Tibial artery (tissue), 4 donors: Measurements from ENCODE around the gene SSX2B.
"Not testable (repeated sequence)": the region's sequence is repeated elsewhere in the genome, so short reads cannot be mapped to it uniquely, and the experiment has no call there.

Experiments
- DNase-seq, 2 donors: peaks; one replicate each; pipeline ENCODE4 v3.0.0-alpha.2; 2019
- H3K27ac ChIP-seq, 2 donors: fragments of 200-600 bp; sonication (generic) in 1 of 2; 1 replicate in 1 of 2; 2 replicates in 1 of 2; pipeline ENCODE4 v1.5.1; 2018 to 2019; ENCODE audit warnings: mild to moderate bottlenecking in 1 of 2
- H3K27me3 ChIP-seq, 2 donors: fragments of 200-600 bp; sonication (generic) in 1 of 2; one replicate each; pipeline versions ENCODE4 v1.5.1 to v1.6.0; 2016 to 2019
- H3K36me3 ChIP-seq, 3 donors: fragments of 200-600 bp; sonication (generic) in 2 of 3; one replicate each; pipeline ENCODE4 v1.5.1; 2016 to 2019; ENCODE audit warnings: mild to moderate bottlenecking in 2 of 3
- H3K4me1 ChIP-seq, 4 donors: fragments of 200-600 bp; sonication (generic) in 2 of 4; 1 replicate in 3 of 4; 2 replicates in 1 of 4; pipeline ENCODE4 v1.5.1; 2016 to 2019
- H3K4me3 ChIP-seq, 2 donors: fragments of 200-600 bp; sonication (generic) in 1 of 2; 1 replicate in 1 of 2; 2 replicates in 1 of 2; pipeline ENCODE4 v1.5.1; 2018 to 2019; ENCODE audit warnings: mild to moderate bottlenecking in 2 of 2
- H3K9me3 ChIP-seq, 3 donors: fragments of 200-600 bp; sonication (generic) in 1 of 3; one replicate each; pipeline ENCODE4 v1.5.1; 2016 to 2019
- intact Hi-C: fragments of 100-400 bp; cut with DNase I; formaldehyde crosslinking; loops from one replicate; pipeline ENCODE4 v1.15.0; 2023; ENCODE audit warnings: low total_unique reads

The SSX2B gene, protein sequence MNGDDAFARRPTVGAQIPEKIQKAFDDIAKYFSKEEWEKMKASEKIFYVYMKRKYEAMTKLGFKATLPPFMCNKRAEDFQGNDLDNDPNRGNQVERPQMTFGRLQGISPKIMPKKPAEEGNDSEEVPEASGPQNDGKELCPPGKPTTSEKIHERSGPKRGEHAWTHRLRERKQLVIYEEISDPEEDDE

DNA sequence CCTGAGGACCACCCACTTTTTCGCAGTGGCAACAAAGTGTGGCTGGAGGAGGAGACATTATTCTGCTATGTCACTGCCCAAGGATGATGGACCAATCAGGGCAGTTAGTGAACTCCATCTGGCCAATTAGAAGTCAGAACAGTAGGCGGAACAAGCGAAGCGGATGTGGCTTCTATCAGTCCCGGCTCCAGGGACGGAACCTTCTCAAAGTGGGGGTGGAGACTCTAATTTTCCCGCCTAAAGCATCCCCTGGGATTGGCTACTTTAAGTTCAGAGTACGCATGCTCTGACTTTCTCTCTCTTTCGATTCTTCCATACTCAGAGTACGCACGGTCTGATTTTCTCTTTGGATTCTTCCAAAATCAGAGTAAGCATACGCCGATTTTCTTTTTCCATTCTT, at the start of gene SSX2B:
Gene SSX2B, plus strand, starts transcription at position 301 of the 400 bp plus-strand sequence. CDS start 1,429 bp downstream, outside the sequence.
- DNase-seq, intact Hi-C loops, H3K9me3 ChIP-seq, H3K4me3 ChIP-seq, H3K27me3 ChIP-seq, H3K4me1 ChIP-seq, H3K27ac ChIP-seq, H3K36me3 ChIP-seq: not testable (repeated sequence)

DNA sequence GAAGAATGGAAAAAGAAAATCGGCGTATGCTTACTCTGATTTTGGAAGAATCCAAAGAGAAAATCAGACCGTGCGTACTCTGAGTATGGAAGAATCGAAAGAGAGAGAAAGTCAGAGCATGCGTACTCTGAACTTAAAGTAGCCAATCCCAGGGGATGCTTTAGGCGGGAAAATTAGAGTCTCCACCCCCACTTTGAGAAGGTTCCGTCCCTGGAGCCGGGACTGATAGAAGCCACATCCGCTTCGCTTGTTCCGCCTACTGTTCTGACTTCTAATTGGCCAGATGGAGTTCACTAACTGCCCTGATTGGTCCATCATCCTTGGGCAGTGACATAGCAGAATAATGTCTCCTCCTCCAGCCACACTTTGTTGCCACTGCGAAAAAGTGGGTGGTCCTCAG, 44.0 kb upstream of the SSX2B start, which contains the start of gene SSX2:
Gene SSX2, minus strand, starts transcription at position 101 of the 400 bp plus-strand sequence. CDS start 1,429 bp downstream, outside the sequence.
- DNase-seq, H3K4me3 ChIP-seq, H3K4me1 ChIP-seq, H3K27me3 ChIP-seq, H3K9me3 ChIP-seq, H3K36me3 ChIP-seq, H3K27ac ChIP-seq, intact Hi-C loops: not testable (repeated sequence)

DNA sequence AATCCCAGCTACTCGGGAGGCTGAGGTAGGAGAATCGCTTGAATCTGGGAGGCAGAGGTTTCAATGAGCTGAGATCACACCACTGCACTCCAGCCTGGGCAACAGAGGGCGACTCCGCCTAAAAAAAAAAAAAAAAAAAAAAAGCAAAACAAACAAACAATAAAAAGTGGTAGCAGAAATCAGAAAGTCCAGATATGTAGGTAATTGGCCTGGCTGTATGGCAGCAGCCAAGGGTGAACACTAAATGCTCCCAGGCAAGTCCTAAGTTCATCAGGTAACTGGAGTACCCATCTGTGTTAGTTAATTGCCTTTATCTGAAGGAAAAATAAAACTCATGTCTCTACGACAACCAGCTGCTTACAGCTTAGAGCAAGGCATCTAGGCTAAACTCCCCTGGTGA, 14.9 kb downstream of the SSX2B start:
- H3K4me1 ChIP-seq, H3K9me3 ChIP-seq, H3K36me3 ChIP-seq, DNase-seq, H3K4me3 ChIP-seq, intact Hi-C loops, H3K27me3 ChIP-seq, H3K27ac ChIP-seq: not testable (repeated sequence)

DNA sequence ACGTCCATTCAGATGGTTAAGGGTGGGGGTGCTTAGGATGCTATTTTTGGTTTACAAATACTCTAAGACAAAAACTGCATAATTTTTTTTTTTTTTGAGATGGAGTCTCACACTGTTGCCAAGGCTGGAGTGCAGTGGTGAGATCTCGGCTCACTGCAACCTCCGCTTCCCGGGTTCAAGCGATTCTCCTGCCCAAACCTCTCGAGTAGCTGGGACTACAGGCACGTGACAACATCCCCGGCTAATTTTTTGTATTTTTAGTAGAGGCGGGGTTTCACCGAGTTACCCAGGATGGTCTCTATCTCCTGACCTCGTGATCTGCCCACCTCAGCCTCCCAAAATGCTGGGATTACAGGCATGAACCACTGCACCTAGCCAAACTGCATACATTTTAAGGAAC, 22.5 kb downstream of the SSX2B start:
- DNase-seq, H3K27me3 ChIP-seq, intact Hi-C loops, H3K4me3 ChIP-seq, H3K4me1 ChIP-seq, H3K27ac ChIP-seq, H3K9me3 ChIP-seq, H3K36me3 ChIP-seq: not testable (repeated sequence)

DNA sequence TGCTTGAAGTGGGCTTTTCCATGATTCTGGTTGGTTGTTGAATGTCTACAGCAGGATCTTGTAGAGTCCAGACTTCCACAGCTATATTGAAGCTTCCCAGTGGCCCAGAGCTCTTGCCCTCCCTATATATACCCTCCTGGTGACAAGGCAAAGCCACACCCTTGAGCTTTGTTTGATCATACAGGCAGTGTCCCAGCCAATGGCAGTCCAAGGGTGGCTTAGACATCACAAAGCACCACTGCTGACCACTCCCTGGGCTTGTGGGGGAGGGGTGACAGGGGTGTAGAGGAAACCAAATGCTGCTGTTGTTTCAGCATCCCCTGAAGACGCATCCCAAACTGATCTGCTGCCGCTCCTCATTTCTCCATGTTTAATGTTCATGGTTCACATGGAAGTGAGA, 46.3 kb downstream of the SSX2B start, which contains the start of gene SPANXN5:
Gene SPANXN5, minus strand, starts transcription at position 101 of the 400 bp plus-strand sequence. Its CDS starts 79 bp downstream, at position 22.
- H3K4me1 ChIP-seq, DNase-seq, H3K4me3 ChIP-seq, H3K36me3 ChIP-seq, intact Hi-C loops, H3K27me3 ChIP-seq, H3K27ac ChIP-seq, H3K9me3 ChIP-seq: not testable (repeated sequence)

DNA sequence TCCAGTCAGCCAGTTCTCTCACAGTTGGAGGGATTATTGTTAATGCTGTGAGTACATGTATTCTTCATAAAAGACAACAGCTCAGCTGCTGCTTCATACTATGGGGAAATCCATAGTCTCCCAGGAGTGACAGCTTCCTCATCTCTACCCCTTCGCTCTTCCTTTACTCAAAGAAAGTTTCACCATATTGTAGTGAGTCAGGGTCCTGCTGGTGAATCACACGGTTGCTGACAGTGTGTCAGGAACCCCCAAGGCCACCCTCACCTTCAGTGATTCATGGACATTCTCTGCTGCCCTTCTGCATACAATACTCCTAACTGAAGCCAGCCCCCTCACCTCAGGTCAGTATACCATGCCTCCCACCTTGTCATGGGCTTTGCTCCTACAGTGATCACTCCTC, 53.8 kb downstream of the SSX2B start:
- H3K4me1 ChIP-seq, H3K36me3 ChIP-seq, H3K27me3 ChIP-seq, H3K27ac ChIP-seq, DNase-seq, H3K4me3 ChIP-seq, intact Hi-C loops, H3K9me3 ChIP-seq: not testable (repeated sequence)
